A673 (cell line): ENCODE results near the gene TRIM14. TPM values are rescaled to one million over a fixed set of nuclear protein-coding genes. Genes with fewer than 3 reads are reported as not detected.

ENCODE experiments used
- BruUV-seq: library from RNA; stranded (reverse); fragments of 400-500 nt; replicated peaks from 2 replicates; lab custom pipeline; 2021; lab: Mats Ljungman, UMichigan
- CTCF ChIA-PET: fragments of 300-600 bp; sonication (Branson Sonifier 250); formaldehyde crosslinking; loops from one replicate; lab custom pipeline; 2022; ENCODE audit warnings: antibody characterized with exemption; lab: Charles Lee
- POLR2A ChIA-PET: fragments of 300-600 bp; sonication (Branson Sonifier 250); formaldehyde crosslinking; loops from one replicate; lab custom pipeline; 2022; ENCODE audit warnings: antibody characterized with exemption; ENCODE audit not compliant: low non-redundant PET; lab: Charles Lee
- DNase-seq: peaks from one replicate; pipeline ENCODE4 v3.0.0-alpha.2; 2015; ENCODE audit warnings: low spot score
- H3K27ac ChIP-seq: fragments of 200-600 bp; sonication (generic); 2 replicates; pipeline ENCODE4 v1.5.1; 2016; ENCODE audit warnings: mixed run types, low read depth, mild to moderate bottlenecking, mixed read lengths, antibody characterized with exemption, low read length; ENCODE audit not compliant: poor library complexity, severe bottlenecking
- H3K27me3 ChIP-seq: fragments of 200-600 bp; sonication (generic); replicated peaks from 2 replicates; pipeline ENCODE4 v1.6.1; 2017; ENCODE audit warnings: mixed run types, low read depth, mild to moderate bottlenecking, mixed read lengths, antibody characterized with exemption, low read length; ENCODE audit not compliant: insufficient read depth, poor library complexity
- H3K36me3 ChIP-seq: fragments of 200-600 bp; sonication (generic); 2 replicates; pipeline ENCODE4 v1.6.1; 2016; ENCODE audit warnings: mixed run types, mild to moderate bottlenecking, mixed read lengths, antibody characterized with exemption, low read length; ENCODE audit not compliant: insufficient read depth, poor library complexity, severe bottlenecking
- H3K4me1 ChIP-seq: fragments of 200-600 bp; sonication (generic); 2 replicates; pipeline ENCODE4 v1.6.1; 2017; ENCODE audit warnings: mixed run types, mild to moderate bottlenecking, mixed read lengths, antibody characterized with exemption, low read length; ENCODE audit not compliant: insufficient read depth, poor library complexity, severe bottlenecking
- H3K4me3 ChIP-seq: fragments of 200-600 bp; sonication (generic); 2 replicates; pipeline ENCODE4 v1.5.1; 2016; ENCODE audit warnings: low read depth, mixed run types, mild to moderate bottlenecking, mixed read lengths, low read length; ENCODE audit not compliant: poor library complexity, severe bottlenecking
- H3K9me3 ChIP-seq: fragments of 200-600 bp; sonication (generic); 2 replicates; pipeline ENCODE4 v1.6.1; 2016; ENCODE audit warnings: mixed run types, low read depth, mild to moderate bottlenecking, mixed read lengths, antibody characterized with exemption, low read length; ENCODE audit not compliant: poor library complexity, severe bottlenecking
- CTCF ChIP-seq: fragments of 300-800, 200-600 bp; sonication (generic); conservative IDR thresholded peaks from 2 replicates; pipeline ENCODE4 v1.5.1; 2017; ENCODE audit warnings: low read depth, mild to moderate bottlenecking, antibody characterized with exemption, low read length, moderate library complexity, mixed read lengths
- EZH2 ChIP-seq: fragments of 200-600 bp; sonication (generic); IDR thresholded peaks from 2 replicates; pipeline ENCODE4 v1.6.1; 2017; ENCODE audit warnings: borderline replicate concordance, low read depth, mild to moderate bottlenecking, mixed read lengths, antibody characterized with exemption, low read length; ENCODE audit not compliant: poor library complexity, severe bottlenecking
- intact Hi-C: fragments of 100-400 bp; cut with micrococcal nuclease; formaldehyde crosslinking; loops from one replicate; pipeline ENCODE4 v1.10.0; 2022; ENCODE audit not compliant: unreplicated experiment
- total RNA-seq: library from RNA; stranded (reverse); gene quantifications from 2 replicates; pipeline ENCODE4 v1.2.3, GENCODE V29; 2021

The TRIM14 gene
- total RNA-seq, 1 experiment from 2014 or later, result 3.8 TPM

GRCh38 chr9:98049288-98050072 is 69.5 kb downstream of the TRIM14 start:
- intact Hi-C loops, result no loop called here
- BruUV-seq, result no TSS peak
- no peaks in the 10 kb centered on the region for H3K4me1 ChIP-seq
- ChIA-PET CTCF (no interaction called here), POLR2A (no interaction called here)
- H3K27me3 ChIP-seq, result no peaks in the 10 kb centered on the region
- no peak overlapping the region for H3K27ac ChIP-seq
- H3K9me3 ChIP-seq, result no peaks in the 10 kb centered on the region
- DNase-seq, result no peak
- no peak overlapping the region for H3K4me3 ChIP-seq
- TF ChIP-seq CTCF, result no peak
- TF ChIP-seq EZH2, result no peak
- H3K36me3 ChIP-seq, result no peaks in the 10 kb centered on the region

- no peaks in the 10 kb centered on the region for H3K9me3 ChIP-seq
- CTCF ChIA-PET, result interaction anchor here (1.8 kb wide), 1 partner anchor 12 kb away, joined by 5 read pairs; no protein-coding TSS in a partner anchor
- no peak overlapping the region for H3K27ac ChIP-seq
- H3K36me3 ChIP-seq, result no peaks in the 10 kb centered on the region
- POLR2A ChIA-PET, result no interaction called here
- intact Hi-C loops, result no loop called here
- H3K4me3 ChIP-seq, result no peak overlapping the region
- DNase-seq, result no peak
- H3K27me3 ChIP-seq, result no peaks in the 10 kb centered on the region
- no TSS peak for BruUV-seq
- H3K4me1 ChIP-seq, result no peaks in the 10 kb centered on the region
- TF ChIP-seq EZH2, result no peak
- TF ChIP-seq CTCF, result no peak
Observed at GRCh38 chr9:98047002-98047401, 72.0 kb downstream of the TRIM14 start.

- intact Hi-C loops, result no loop called here
- H3K9me3 ChIP-seq, result no peaks in the 10 kb centered on the region
- no peak for TF ChIP-seq EZH2
- no peak for TF ChIP-seq CTCF
- no peaks in the 10 kb centered on the region for H3K27me3 ChIP-seq
- CTCF ChIA-PET, result interaction anchor here (1.9 kb wide), 1 partner anchor 11 kb away, joined by 5 read pairs; no protein-coding TSS in a partner anchor
- POLR2A ChIA-PET, result no interaction called here
- no peaks in the 10 kb centered on the region for H3K4me1 ChIP-seq
- no peak for DNase-seq
- no peak overlapping the region for H3K27ac ChIP-seq
- no peak overlapping the region for H3K4me3 ChIP-seq
- BruUV-seq, result no TSS peak
- H3K36me3 ChIP-seq, result no peaks in the 10 kb centered on the region
Observed at GRCh38 chr9:98046180-98046543, 72.9 kb downstream of the TRIM14 start.
